ENCODE data around the gene PSMA3. TPM values are rescaled to one million over a fixed set of nuclear protein-coding genes. Genes with fewer than 3 reads are reported as not detected.

The PSMA3 gene
- total RNA-seq (2022) (222 and 260 TPM in 2 replicates), Bru-seq, nascent RNA (percentile 93 among the genes with signal in this experiment), BruChase-seq, experiment 1, labeled RNA remaining after a 6-hour chase (percentile 92 among the genes with signal in this experiment), BruChase-seq, experiment 2, labeled RNA remaining after a 2-hour chase (percentile 84 among the genes with signal in this experiment)
- long read RNA-seq, transcript PSMA3-201 (11 exons, 970 nt) = major isoform, 303 of 435 reads
- long read RNA-seq, partial matches to known transcripts = 8 of 435 reads
- long read RNA-seq, other reads (novel, unspliced or antisense) = 120 of 435 reads

- BruUV-seq (replicated peaks) = TSS peak; percentile 72
- peak within 1 kb of the TSS; percentile 91 for H3K4me3 Mint-ChIP-seq (ENCODE audit: low read depth, unreplicated experiment)
- H3K9me3 Mint-ChIP-seq (ENCODE audit: low read depth, unreplicated experiment) = no peaks in the 10 kb centered on the region
- peaks cover 31% of the 10 kb centered on the region for H3K4me1 Mint-ChIP-seq (ENCODE audit: low read depth, unreplicated experiment)
- H3K36me3 Mint-ChIP-seq (ENCODE audit: insufficient read depth, unreplicated experiment) = peaks cover 53% of the 10 kb centered on the region
- peak within 1 kb of the TSS; percentile 97 for H3K27ac Mint-ChIP-seq (ENCODE audit: unreplicated experiment)
- no peaks in the 10 kb centered on the region for H3K27me3 Mint-ChIP-seq (ENCODE audit: unreplicated experiment)
- intact Hi-C loops (cut with micrococcal nuclease; ENCODE audit: unreplicated experiment) = loop anchor here (5.0 kb wide), 2 partner anchors 38 to 53 kb away; partner anchors contain the start of gene ARID4A
- no peak for TF ChIP-seq CTCF (IDR thresholded peaks at IDR 0.05; ENCODE audit: unreplicated experiment)
- peak; percentile 97 for DNase-seq
- CTCF ChIA-PET = interaction anchor here (1.5 to 1.6 kb wide), 2 partner anchors 14 to 37 kb away, joined by 4 read pairs; no protein-coding TSS in a partner anchor
Measured at GRCh38 chr14:58244556-58245387, at the start of gene PSMA3. Gene PSMA3, plus strand, starts transcription at chr14:58244843. Its CDS starts 78 bp downstream, at chr14:58244921.

- intact Hi-C loops (cut with micrococcal nuclease; ENCODE audit: unreplicated experiment) = no loop called here
- H3K9me3 Mint-ChIP-seq (ENCODE audit: low read depth, unreplicated experiment) = no peaks in the 10 kb centered on the region
- H3K36me3 Mint-ChIP-seq (ENCODE audit: insufficient read depth, unreplicated experiment) = peaks cover 17% of the 10 kb centered on the region
- DNase-seq = no peak
- H3K27ac Mint-ChIP-seq (ENCODE audit: unreplicated experiment) = no peak overlapping the region
- TF ChIP-seq CTCF (IDR thresholded peaks at IDR 0.05; ENCODE audit: unreplicated experiment) = no peak
- peaks cover 9% of the 10 kb centered on the region for H3K4me1 Mint-ChIP-seq (ENCODE audit: low read depth, unreplicated experiment)
- CTCF ChIA-PET = no interaction called here
- H3K4me3 Mint-ChIP-seq (ENCODE audit: low read depth, unreplicated experiment) = no peak overlapping the region
- peaks cover 31% of the 10 kb centered on the region for H3K27me3 Mint-ChIP-seq (ENCODE audit: unreplicated experiment)
- BruUV-seq (replicated peaks) = no TSS peak
Measured at GRCh38 chr14:58196198-58196597, 48.4 kb upstream of the PSMA3 start.

GRCh38 chr14:58198086-58198485, 46.6 kb upstream of the PSMA3 start:
- Mint-ChIP-seq H3K4me3 (ENCODE audit: low read depth, unreplicated experiment) (no peak overlapping the region), H3K36me3 (ENCODE audit: insufficient read depth, unreplicated experiment) (peaks cover 17% of the 10 kb centered on the region), H3K4me1 (ENCODE audit: low read depth, unreplicated experiment) (peaks cover 7% of the 10 kb centered on the region), H3K27me3 (ENCODE audit: unreplicated experiment) (peaks cover 15% of the 10 kb centered on the region), H3K27ac (ENCODE audit: unreplicated experiment) (no peak overlapping the region), H3K9me3 (ENCODE audit: low read depth, unreplicated experiment) (no peaks in the 10 kb centered on the region)
- no peak for DNase-seq
- no peak for TF ChIP-seq CTCF (IDR thresholded peaks at IDR 0.05; ENCODE audit: unreplicated experiment)
- intact Hi-C loops (cut with micrococcal nuclease; ENCODE audit: unreplicated experiment) = no loop called here
- CTCF ChIA-PET = interaction anchor here (0.6 to 0.7 kb wide), 2 partner anchors 707 to 1895 kb away, joined by 5 to 10 read pairs; no protein-coding TSS in a partner anchor
- BruUV-seq (replicated peaks) = no TSS peak

- Mint-ChIP-seq H3K9me3 (ENCODE audit: low read depth, unreplicated experiment) (no peaks in the 10 kb centered on the region), H3K27me3 (ENCODE audit: unreplicated experiment) (peaks cover 15% of the 10 kb centered on the region), H3K27ac (ENCODE audit: unreplicated experiment) (peak within 1 kb of the TSS; percentile 85), H3K4me3 (ENCODE audit: low read depth, unreplicated experiment) (peak within 1 kb of the TSS; percentile 92), H3K36me3 (ENCODE audit: insufficient read depth, unreplicated experiment) (peaks cover 17% of the 10 kb centered on the region), H3K4me1 (ENCODE audit: low read depth, unreplicated experiment) (no peaks in the 10 kb centered on the region)
- TF ChIP-seq CTCF (IDR thresholded peaks at IDR 0.05; ENCODE audit: unreplicated experiment) = no peak
- BruUV-seq (replicated peaks) = no TSS peak
- intact Hi-C loops (cut with micrococcal nuclease; ENCODE audit: unreplicated experiment) = no loop called here
- DNase-seq = peak; percentile 89
- CTCF ChIA-PET = interaction anchor here (0.7 to 0.9 kb wide), 2 partner anchors 121 to 720 kb away, joined by 4 to 5 read pairs; no protein-coding TSS in a partner anchor
Measured at GRCh38 chr14:58199726-58200479, 44.7 kb upstream of the PSMA3 start, which contains the start of gene ACTR10. Gene ACTR10, plus strand, starts transcription at chr14:58200149. Its CDS starts 69 bp downstream, at chr14:58200218.

Data from Calu3 (cell line).